Activated T-cell treated with anti-CD3 and anti-CD28 coated beads, Interleukin-2, amount 50 U/mL, for 48 hours (primary cell): ENCODE data around the gene FHIT.

Experiments
- DNase-seq, 2 experiments: peaks; one replicate each; pipeline ENCODE4 v3.0.0-alpha.2; 2020

Gene FHIT

GRCh38 chr3:61251174-61251972 lies at the start of gene FHIT:
Gene FHIT (minus strand): TSS chr3:61251452.
- DNase-seq = peak; percentile 89 to 91

DNA sequence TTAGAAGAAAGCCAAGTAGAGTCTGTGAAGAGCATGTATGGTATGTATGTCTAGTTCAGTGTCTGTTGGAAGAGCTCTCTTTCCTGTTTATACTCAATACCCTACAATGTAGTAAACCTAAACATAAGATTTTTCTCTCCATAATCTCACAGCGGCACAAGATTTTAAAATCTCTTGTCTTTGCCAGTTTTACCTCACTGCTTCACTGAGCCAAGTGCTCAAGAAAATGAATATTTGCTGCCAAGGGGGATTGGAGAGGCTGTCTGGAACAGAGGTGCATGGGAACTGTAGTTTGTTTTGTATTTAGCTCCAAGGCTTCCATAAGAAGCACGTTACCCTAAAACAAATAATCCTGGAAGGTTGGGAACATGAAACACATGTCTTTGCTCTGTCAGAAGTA lies 49.5 kb upstream of the FHIT start:
- DNase-seq = no peak

DNA sequence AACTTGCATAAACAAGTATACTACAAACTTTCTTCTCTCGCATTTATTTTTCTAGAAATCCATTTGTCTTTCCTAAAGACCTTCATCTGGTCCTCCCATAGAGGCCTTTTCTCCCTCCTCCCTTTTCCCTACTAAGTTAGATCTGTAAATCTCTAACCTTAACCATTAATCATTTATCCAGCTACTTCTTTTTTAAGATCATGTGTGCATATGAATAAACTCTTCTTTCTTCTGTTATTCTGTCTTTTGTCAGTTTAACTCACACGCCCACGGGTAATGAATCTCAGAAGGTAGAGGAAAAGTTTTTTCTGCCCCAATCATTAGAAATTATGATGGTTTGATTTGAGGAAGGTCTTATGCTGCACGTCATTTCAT lies 48.7 kb upstream of the FHIT start:
- no peak for DNase-seq

DNA sequence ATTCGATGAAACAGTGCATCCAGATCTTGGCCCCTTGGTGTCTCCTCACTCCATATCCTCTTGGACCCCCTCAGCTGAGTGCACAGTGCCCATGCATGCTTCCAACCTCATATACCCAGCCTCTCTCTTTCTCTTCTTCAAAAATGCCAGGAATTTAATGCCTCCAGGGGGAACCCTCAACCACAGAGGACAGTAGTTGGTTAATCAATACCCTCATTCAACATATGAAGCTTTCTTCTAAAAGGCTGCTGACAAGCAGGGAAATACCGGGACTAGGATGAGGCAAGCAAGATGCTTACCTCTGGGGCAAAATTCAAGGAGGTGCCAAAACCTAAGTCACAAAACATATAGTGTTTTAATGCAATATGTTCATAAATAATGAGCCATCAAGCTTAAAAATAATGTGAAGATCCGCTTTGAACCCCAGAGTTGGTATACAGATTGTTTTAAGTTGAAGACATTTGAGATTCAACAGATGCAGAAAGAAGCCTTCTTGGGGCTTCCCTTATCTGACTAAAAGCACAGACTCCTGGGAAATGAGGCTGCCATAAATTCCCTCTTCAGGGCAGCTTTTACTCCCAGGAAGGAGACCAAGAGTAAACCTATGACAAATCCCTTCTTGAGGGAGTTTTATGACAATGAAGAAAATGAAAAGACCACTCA lies 48.2 kb upstream of the FHIT start:
- no peak for DNase-seq

DNA sequence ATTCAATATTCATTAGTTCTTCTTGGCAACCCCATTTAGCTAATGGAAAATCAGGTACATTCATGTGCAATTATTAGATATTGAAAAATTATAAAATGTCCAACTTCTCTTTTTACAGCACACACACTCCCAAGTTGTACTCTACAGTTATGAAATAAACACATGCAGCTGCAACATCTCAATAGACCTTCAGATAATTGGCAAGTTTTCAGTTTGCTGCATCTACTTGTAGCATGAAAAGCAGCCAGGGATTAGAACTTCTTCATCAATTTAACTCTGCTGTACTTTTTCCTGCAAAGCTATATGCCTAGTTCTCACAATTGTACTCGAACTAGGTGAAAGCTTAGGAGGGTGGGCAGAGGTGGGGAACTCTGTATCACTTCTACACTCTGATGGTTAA lies 46.6 kb upstream of the FHIT start:
- DNase-seq = no peak

DNA sequence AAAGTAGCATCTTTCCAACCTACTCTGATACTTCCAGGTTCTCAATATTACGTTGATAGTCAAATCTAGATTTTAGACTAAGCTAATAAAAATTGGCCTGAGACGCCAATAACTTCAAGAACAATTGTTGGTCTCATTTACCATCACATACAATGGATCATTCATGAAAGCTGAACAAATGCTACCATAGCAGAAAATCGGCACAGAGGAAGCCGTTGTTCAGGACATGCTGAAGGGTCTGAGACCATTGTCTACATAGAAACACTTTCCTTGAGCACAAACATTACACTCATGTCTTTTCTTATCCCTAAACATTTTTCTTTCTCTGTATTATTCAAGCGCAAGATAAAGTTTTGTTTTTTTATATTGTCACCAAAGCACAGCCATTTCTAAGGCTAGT lies 37.2 kb upstream of the FHIT start:
- DNase-seq = no peak

DNA sequence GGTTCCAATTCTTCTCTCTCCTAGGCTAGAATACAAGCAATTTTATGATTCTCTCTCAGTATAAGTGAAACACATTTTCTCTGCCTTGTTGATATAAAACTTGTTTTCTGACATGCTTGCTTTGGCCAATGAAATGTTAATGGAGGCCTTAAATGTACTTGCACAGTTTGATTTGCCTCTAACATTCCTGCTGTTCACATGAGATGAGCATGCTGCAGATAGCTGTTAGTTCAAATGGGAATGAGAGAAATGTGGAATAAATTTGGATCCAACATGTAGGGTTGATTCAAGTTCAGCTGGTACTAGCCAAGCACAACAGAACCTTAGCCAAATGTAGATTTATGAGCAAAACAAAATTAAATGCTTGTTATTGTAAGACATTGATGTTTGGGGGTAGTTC lies 32.6 kb upstream of the FHIT start:
- no peak for DNase-seq

- DNase-seq = no peak
Measured at GRCh38 chr3:61278713-61279112, 27.5 kb upstream of the FHIT start.

- no peak for DNase-seq
Measured at GRCh38 chr3:61277411-61277810, 26.2 kb upstream of the FHIT start.

DNA sequence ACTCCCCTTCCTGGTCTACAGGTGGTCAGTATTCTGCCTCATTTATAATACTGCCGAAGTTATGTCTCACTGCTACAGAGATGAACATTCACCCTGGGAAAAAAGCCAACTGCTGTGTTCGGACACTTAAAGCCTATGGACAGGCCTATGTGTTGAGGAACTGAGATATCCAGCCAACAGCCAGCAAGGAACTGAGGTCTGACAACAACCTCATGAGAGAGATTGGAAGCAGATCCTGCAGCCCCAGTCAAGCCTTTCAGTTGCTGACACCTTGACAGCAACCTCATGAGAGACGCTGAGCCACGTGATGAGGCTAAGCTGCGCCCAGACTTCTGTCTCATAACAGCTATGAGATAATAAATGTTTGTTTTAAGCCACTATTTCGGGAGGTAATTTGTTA lies 18.2 kb upstream of the FHIT start:
- no peak for DNase-seq

GRCh38 chr3:61268644-61269043 lies 17.4 kb upstream of the FHIT start:
- DNase-seq = no peak

DNA sequence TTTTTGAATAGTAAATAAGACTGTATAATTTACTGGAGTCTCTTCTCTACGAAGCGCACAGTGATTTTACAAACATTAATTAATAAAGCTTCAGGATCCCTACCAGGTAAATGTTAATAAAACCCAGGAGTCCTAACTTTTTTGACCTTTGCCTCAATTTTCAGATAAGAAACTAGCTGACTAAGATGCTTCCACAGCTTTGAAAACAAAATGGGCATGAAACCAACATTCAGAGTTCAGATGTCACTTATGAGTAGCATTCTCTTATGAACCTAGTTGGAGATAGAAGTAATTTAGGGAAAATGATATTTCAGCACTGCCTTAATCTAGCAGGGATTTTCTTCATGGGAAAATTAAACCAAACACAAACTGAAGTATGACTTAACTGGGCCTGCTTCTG lies 13.0 kb upstream of the FHIT start:
- no peak for DNase-seq

GRCh38 chr3:61257148-61257547 lies 5.9 kb upstream of the FHIT start:
- DNase-seq = no peak

DNA sequence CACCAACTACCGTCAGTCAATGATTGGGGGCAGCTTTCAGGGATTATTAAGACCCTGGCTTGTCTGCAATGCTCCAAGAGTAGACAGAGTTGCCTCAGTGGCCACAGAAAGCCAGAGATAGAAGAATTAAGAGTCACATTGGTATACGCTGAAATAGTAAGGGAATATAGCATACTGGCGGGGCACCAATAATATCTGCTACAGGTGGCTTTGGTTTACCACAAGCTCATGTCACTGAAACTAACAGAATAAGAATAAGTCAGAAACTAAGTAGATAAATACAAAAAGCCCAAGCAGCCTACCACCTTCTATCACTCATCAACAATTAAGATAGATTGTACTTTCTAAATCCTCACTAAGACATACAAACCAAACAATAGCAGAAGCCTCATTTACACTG lies 2.5 kb upstream of the FHIT start:
- no peak for DNase-seq

- DNase-seq = no peak
Measured at GRCh38 chr3:61252836-61253235, 1.6 kb upstream of the FHIT start.

- peak; percentile 33 to 42 for DNase-seq
Measured at GRCh38 chr3:61250784-61251173, 473 bp downstream of the FHIT start.

DNA sequence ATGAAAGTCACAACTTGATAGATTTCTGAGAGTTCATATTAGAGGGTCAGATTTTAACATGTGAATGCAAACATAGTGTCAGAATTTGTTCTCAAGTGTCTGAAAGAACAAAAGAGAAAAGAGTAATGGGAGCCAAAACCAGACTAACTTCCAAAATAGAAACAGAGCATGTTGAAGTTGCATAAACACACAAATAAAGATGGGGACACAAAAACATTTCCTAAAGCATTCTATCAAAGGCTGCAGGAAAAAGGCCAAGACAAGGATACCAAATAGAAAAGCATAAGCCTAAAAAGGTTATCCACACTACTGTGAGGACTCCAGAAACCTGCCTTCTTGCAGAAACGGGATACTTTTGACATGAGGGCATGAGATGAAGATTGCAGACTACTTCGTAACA lies 2.8 kb downstream of the FHIT start:
- no peak for DNase-seq

DNA sequence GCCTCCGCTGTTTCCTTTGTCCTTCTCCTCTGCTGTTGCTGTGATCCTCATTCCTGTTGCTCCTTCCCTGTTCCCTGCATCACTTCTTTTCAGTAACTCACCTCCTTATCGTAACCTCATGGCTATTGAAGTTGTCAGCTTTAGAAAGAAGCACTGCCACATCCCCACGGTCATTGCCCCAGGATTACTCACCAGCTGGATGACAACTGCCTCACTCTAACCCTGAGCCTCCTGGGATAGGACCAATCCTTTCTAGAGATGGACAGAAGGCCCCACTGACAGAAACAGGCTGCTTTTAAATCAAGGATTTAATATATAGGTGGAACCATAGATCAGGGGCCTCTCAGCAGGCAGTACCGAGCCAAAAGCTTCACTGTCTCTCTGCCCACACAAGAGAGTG lies 4.1 kb downstream of the FHIT start:
- DNase-seq = no peak

DNA sequence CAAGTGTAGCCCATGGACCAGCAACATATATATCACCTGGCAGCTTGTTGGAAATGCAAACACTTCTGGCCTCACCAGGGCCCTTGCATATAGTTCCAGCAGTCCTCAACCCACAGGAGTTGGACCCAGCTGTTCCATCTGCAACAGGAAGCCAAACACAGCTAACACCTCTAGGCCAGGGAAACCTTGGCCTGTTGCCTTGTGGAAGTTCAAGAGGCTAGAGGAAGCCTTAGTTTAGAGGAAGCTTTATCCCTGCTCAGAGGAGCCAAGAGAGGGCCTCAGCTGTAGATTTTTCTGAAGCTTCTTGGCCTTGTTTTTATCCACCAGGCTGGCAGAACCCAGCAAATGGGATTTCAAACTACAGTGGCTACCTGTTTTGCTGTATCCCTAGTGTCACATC lies 11.4 kb downstream of the FHIT start:
- DNase-seq = no peak

DNA sequence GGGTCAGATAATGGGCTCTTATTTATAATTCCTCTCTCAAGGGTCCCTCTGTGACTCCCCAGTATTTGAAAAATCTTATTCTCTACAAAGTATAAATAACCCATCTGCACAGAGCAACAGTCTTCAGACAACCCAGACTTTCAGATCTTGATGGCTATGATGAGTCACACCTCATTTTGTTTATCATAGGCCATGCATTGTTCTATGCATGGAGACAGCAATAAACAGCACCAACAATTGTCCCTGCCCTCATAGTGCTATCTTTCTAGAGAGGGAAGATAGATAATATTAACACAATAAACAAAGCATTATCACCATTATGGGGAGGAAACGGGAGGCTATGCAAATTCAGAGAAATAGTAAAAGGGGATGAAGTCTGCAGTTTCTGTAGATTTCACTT lies 13.4 kb downstream of the FHIT start:
- DNase-seq = no peak

DNA sequence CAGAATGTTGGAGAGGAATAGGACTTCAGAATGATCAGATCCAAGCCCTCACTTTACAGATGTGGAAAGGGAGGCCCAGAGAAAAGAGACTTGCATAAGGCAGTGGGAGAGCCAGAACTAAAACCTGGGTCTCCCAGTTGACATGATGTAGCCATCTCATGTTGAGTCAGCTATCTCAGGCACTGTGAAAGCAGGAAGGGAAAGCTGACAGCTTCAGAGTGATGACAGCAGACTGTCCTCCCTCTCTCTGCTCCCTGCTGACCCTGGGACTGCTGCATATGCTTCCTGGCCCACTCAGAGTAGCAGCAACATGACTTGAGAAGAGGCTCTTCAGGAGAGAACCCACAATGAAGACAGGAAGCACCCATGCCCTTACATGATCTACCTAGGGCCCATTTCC lies 14.7 kb downstream of the FHIT start:
- DNase-seq = peak in 1 of 2 experiments; percentile 16

DNA sequence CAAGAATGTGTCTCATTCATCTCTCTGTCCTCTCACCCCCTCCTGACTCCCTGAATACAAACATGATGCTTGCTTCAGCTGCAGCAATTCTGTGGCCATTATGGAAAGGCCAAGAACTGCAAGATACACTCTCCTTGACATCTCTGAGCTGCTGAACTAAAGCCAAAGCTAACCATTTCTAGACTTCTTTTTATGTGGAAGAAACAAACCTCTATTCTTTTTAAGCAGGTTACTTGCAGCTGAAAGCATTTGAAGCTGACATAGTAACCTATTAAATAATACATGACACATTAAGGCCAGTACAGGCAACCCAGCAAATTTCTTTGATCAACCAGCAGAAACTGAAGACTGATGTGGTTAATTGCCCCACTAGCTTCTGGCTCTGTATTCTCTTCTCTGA lies 17.5 kb downstream of the FHIT start:
- no peak for DNase-seq

- DNase-seq = no peak
Measured at GRCh38 chr3:61231693-61232092, 19.6 kb downstream of the FHIT start.

DNA sequence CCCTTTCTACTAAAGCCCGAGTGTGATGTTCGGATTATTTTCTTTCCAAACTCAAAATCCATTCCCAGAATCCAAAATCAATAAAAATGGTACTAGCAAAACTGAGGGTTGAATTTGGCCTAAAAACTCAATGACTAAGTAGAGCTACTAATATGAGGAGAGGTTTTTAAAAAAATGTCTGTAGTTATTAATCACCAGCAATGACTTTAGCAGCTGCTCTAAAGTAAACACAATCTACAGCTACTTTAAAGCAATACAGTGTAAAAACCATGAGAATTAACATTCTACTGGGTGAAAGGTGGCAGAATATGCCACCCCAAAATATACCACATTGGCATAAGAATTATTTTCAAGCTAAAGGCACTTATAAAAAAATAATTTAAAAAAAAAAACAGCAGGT lies 23.5 kb downstream of the FHIT start:
- no peak for DNase-seq

GRCh38 chr3:61226166-61226686 lies 25.0 kb downstream of the FHIT start:
- DNase-seq = no peak
